ENCODE data around the gene RAB8A. TPM values are rescaled to one million over a fixed set of nuclear protein-coding genes. Genes with fewer than 3 reads are reported as not detected.

The RAB8A gene
- polyA plus RNA-seq, 3 donors: 109 to 124 (median 114) TPM

GRCh38 chr19:16091546-16092475, 19.9 kb upstream of the RAB8A start:
- WGBS (ENCODE audit: insufficient coverage): 84% methylated on average over 5 of the region's 13 CpGs
- Histone ChIP-seq H2AFZ (ENCODE audit: insufficient read depth, low read depth, low read length, poor library complexity, severe bottlenecking) (no peak overlapping the region), H3K9me3 (replicated peaks in 1 of 2; ENCODE audit: control insufficient read depth in 1 of 2, insufficient read depth in 1 of 2, low read length in 2 of 2) (no peaks in the 10 kb centered on the region), H3K27ac (ENCODE audit: low read depth in 1 of 2, low read length in 2 of 2) (no peak overlapping the region), H4K20me1 (ENCODE audit: insufficient read depth, low read length) (peaks cover 56% of the 10 kb centered on the region), H3K79me2 (ENCODE audit: insufficient read depth, low read length) (peaks cover 42% of the 10 kb centered on the region), H3K27me3 (ENCODE audit: control insufficient read depth in 2 of 2, insufficient read depth in 2 of 2, low read length in 2 of 2) (no peaks in the 10 kb centered on the region), H3K36me3 (replicated peaks in 1 of 2; ENCODE audit: control insufficient read depth in 1 of 2, insufficient read depth in 2 of 2, low read length in 2 of 2) (peaks cover 95 to 97% of the 10 kb centered on the region in 2 donors), H3K4me3 (replicated peaks in 1 of 3; ENCODE audit: low read depth in 2 of 3, low read length in 3 of 3) (no peak overlapping the region), H3K4me1 (ENCODE audit: control insufficient read depth in 1 of 2, insufficient read depth in 2 of 2, low read length in 2 of 2) (peaks cover under 1 to 1% of the 10 kb centered on the region in 2 donors), H3K4me2 (replicated peaks; ENCODE audit: extremely low read depth, low read length, poor library complexity, severe bottlenecking) (no peak overlapping the region), H3K9ac (ENCODE audit: insufficient read depth, low read length, poor library complexity, severe bottlenecking) (no peak overlapping the region)
- no peak for DNase-seq
- TF ChIP-seq, protein P1, sequence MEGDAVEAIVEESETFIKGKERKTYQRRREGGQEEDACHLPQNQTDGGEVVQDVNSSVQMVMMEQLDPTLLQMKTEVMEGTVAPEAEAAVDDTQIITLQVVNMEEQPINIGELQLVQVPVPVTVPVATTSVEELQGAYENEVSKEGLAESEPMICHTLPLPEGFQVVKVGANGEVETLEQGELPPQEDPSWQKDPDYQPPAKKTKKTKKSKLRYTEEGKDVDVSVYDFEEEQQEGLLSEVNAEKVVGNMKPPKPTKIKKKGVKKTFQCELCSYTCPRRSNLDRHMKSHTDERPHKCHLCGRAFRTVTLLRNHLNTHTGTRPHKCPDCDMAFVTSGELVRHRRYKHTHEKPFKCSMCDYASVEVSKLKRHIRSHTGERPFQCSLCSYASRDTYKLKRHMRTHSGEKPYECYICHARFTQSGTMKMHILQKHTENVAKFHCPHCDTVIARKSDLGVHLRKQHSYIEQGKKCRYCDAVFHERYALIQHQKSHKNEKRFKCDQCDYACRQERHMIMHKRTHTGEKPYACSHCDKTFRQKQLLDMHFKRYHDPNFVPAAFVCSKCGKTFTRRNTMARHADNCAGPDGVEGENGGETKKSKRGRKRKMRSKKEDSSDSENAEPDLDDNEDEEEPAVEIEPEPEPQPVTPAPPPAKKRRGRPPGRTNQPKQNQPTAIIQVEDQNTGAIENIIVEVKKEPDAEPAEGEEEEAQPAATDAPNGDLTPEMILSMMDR (IDR thresholded peaks at IDR 0.05): no peak
- no peaks in the 10 kb centered on the region for H3K9me3 Mint-ChIP-seq
- H3K27me3 Mint-ChIP-seq (ENCODE audit: low read depth in 3 of 3): peaks cover 0 to 3% (median 0%) of the 10 kb centered on the region in 3 donors
- no peak overlapping the region for H3K4me3 Mint-ChIP-seq
- intact Hi-C loops (cut with micrococcal nuclease): no loop called here
- H3K4me1 Mint-ChIP-seq: peaks cover under 1% of the 10 kb centered on the region
- peaks cover 84 to 99% of the 10 kb centered on the region in 2 donors for H3K36me3 Mint-ChIP-seq
- H3K27ac Mint-ChIP-seq: peak overlapping the region in 2 of 7 donors; percentile 57 to 75

DNA sequence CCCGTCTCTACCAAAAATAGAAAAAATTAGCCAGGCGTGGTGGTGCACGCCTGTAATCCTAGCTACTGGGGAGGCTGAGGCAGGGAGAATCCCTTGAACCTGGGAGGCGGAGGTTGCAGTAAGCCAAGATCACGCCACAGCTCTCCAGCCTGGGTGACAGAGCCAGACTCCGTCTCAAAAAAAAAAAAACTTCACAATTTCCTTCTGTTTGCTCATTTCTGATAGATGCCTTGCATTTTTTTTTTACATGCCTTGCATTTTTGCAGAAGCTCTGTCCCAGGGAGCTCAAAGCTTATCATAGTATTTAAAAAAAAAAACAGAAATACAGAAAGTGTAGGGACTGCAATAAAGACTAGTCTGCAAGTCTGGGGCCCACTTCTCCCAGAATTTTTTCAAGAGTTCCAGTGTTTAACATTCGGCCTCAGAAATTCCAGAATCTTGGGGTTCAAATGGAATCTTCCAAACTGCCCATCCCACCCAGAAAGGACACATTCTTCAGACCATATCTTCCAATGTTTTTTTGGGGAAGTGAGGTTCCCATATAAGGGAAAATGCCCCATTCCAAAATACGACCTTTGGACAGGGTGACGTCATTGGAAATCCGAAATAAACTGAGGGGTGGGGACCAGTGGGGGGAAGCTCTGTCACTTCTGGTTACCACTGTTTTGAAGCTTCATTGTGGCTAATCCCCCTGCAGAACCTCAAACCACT, 17.2 kb upstream of the RAB8A start:
- no peak for DNase-seq
- no peak overlapping the region for H3K4me2 ChIP-seq (replicated peaks; ENCODE audit: extremely low read depth, low read length, poor library complexity, severe bottlenecking)
- Mint-ChIP-seq H3K4me3 (no peak overlapping the region), H3K36me3 (peaks cover 82 to 99% of the 10 kb centered on the region in 2 donors), H3K9me3 (no peaks in the 10 kb centered on the region), H3K27me3 (ENCODE audit: low read depth in 3 of 3) (peaks cover 0 to 3% (median 0%) of the 10 kb centered on the region in 3 donors), H3K27ac (peak overlapping the region in 3 of 7 donors; percentile 26 to 79 (median 74)), H3K4me1 (no peaks in the 10 kb centered on the region)
- H2AFZ ChIP-seq (ENCODE audit: insufficient read depth, low read depth, low read length, poor library complexity, severe bottlenecking): no peak overlapping the region
- H4K20me1 ChIP-seq (ENCODE audit: insufficient read depth, low read length): peaks cover 49% of the 10 kb centered on the region
- H3K36me3 ChIP-seq (replicated peaks in 1 of 2; ENCODE audit: control insufficient read depth in 1 of 2, insufficient read depth in 2 of 2, low read length in 2 of 2): peaks cover 83 to 98% of the 10 kb centered on the region in 2 donors
- H3K9ac ChIP-seq (ENCODE audit: insufficient read depth, low read length, poor library complexity, severe bottlenecking): no peak overlapping the region
- no peaks in the 10 kb centered on the region for H3K27me3 ChIP-seq (ENCODE audit: control insufficient read depth in 2 of 2, insufficient read depth in 2 of 2, low read length in 2 of 2)
- intact Hi-C loops (cut with micrococcal nuclease): no loop called here
- WGBS (ENCODE audit: insufficient coverage): 69% methylated on average over 3 of the region's 10 CpGs
- peak overlapping the region in 1 of 2 donors; percentile 20 for H3K27ac ChIP-seq (ENCODE audit: low read depth in 1 of 2, low read length in 2 of 2)
- no peaks in the 10 kb centered on the region for H3K4me1 ChIP-seq (ENCODE audit: control insufficient read depth in 1 of 2, insufficient read depth in 2 of 2, low read length in 2 of 2)
- no peak overlapping the region for H3K4me3 ChIP-seq (replicated peaks in 1 of 3; ENCODE audit: low read depth in 2 of 3, low read length in 3 of 3)
- H3K79me2 ChIP-seq (ENCODE audit: insufficient read depth, low read length): peaks cover 18% of the 10 kb centered on the region
- TF ChIP-seq, protein P1 (IDR thresholded peaks at IDR 0.05): no peak
- H3K9me3 ChIP-seq (replicated peaks in 1 of 2; ENCODE audit: control insufficient read depth in 1 of 2, insufficient read depth in 1 of 2, low read length in 2 of 2): no peaks in the 10 kb centered on the region
